Loucy (cell line): ENCODE measurements around the gene RBM33.

ENCODE experiments used
- H2AFZ ChIP-seq: fragments of 200-600 bp; sonication (generic); 2 replicates; pipeline ENCODE4 v1.6.0; 2016; ENCODE audit warnings: antibody characterized with exemption, mild to moderate bottlenecking, low read length, moderate library complexity
- H3F3A ChIP-seq: fragments of 200-600 bp; 2 replicates; pipeline ENCODE4 v1.6.0; 2016; ENCODE audit warnings: antibody characterized with exemption, low read depth, mild to moderate bottlenecking
- H3K27me3 ChIP-seq: fragments of 200-600 bp; sonication (generic); 2 replicates; pipeline ENCODE4 v1.6.1; 2014; ENCODE audit warnings: low read length, mild to moderate bottlenecking; ENCODE audit not compliant: insufficient read depth, poor library complexity, severe bottlenecking
- H3K36me3 ChIP-seq: fragments of 200-600 bp; sonication (generic); 2 replicates; pipeline ENCODE4 v1.6.1; 2016; ENCODE audit warnings: low read length; ENCODE audit not compliant: insufficient read depth
- H3K4me1 ChIP-seq: fragments of 200-600 bp; sonication (generic); 2 replicates; pipeline ENCODE4 v1.5.1; 2014; ENCODE audit warnings: low read length, mild to moderate bottlenecking; ENCODE audit not compliant: insufficient read depth, poor library complexity, severe bottlenecking
- H3K4me2 ChIP-seq: fragments of 200-600 bp; sonication (generic); 2 replicates; pipeline ENCODE4 v1.6.0; 2014; ENCODE audit warnings: antibody characterized with exemption, low read length, low read depth, mild to moderate bottlenecking; ENCODE audit not compliant: poor library complexity, severe bottlenecking
- H3K4me3 ChIP-seq: fragments of 200-600 bp; sonication (generic); 2 replicates; pipeline ENCODE4 v1.5.1; 2014; ENCODE audit warnings: low read length, mild to moderate bottlenecking, mixed read lengths; ENCODE audit not compliant: poor library complexity, severe bottlenecking
- H3K79me2 ChIP-seq: fragments of 200-600 bp; sonication (generic); 2 replicates; pipeline ENCODE4 v1.6.1; 2014; ENCODE audit warnings: low read length; ENCODE audit not compliant: insufficient read depth
- H3K9ac ChIP-seq: fragments of 200-600 bp; sonication (generic); 2 replicates; pipeline ENCODE4 v1.6.0; 2014; ENCODE audit warnings: mild to moderate bottlenecking, low read depth, low read length, moderate library complexity; ENCODE audit not compliant: poor library complexity, severe bottlenecking
- H3K9me2 ChIP-seq: fragments of 200-600 bp; sonication (generic); replicated peaks from 2 replicates; pipeline ENCODE4 v1.6.1; 2016; ENCODE audit warnings: low read depth, low read length, mixed read lengths
- H3K9me3 ChIP-seq: fragments of 200-600 bp; sonication (generic); 2 replicates; pipeline ENCODE4 v1.6.1; 2014; ENCODE audit warnings: mild to moderate bottlenecking, antibody characterized with exemption, low read length, low read depth; ENCODE audit not compliant: insufficient read depth
- H4K20me1 ChIP-seq: fragments of 200-600 bp; sonication (generic); 2 replicates; pipeline ENCODE4 v1.6.0; 2014; ENCODE audit warnings: antibody characterized with exemption, low read length, mild to moderate bottlenecking; ENCODE audit not compliant: insufficient read depth, poor library complexity, severe bottlenecking
- CTCF ChIP-seq: fragments of 200-600 bp; sonication (generic); conservative IDR thresholded peaks from 2 replicates; pipeline ENCODE4 v1.5.1; 2014; ENCODE audit warnings: mild to moderate bottlenecking, antibody characterized with exemption, low read length
- EZH2phosphoT487 ChIP-seq: fragments of 200-600 bp; IDR thresholded peaks from 2 replicates; pipeline ENCODE4 v1.6.1; 2018; ENCODE audit warnings: antibody characterized with exemption, mild to moderate bottlenecking, moderate library complexity, borderline replicate concordance

RBM33 gene

DNA sequence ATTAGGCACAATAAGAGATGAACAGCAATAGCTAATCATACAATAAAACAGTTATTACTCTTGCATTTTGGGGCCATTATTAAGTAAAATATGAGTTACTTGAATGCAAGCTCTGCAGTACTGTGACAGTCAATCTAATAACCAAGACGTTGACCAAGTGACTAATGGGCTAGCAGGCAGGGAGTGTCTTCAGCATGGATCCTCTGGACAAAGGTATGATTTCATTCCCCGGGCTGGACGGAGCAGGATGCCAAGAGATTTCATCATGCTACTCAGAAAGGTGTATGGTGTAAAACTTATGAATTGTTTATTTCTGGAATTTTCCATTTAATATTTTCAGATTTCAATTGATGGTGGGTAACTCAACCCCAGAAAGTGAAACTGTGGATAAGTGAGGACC, 86.9 kb downstream of the RBM33 start:
- H3K36me3 ChIP-seq: peaks cover 84% of the 10 kb centered on the region; the same call in 1 of the 2 replicates
- H2AFZ ChIP-seq: no peak overlapping the region
- H3K27me3 ChIP-seq: no peaks in the 10 kb centered on the region
- no peaks in the 10 kb centered on the region for H3K9me2 ChIP-seq
- no peak overlapping the region for H3K9ac ChIP-seq
- peaks cover 50% of the 10 kb centered on the region for H4K20me1 ChIP-seq
- H3F3A ChIP-seq: no peaks in the 10 kb centered on the region
- H3K4me1 ChIP-seq: no peaks in the 10 kb centered on the region
- no peaks in the 10 kb centered on the region for H3K9me3 ChIP-seq
- TF ChIP-seq EZH2phosphoT487: no peak
- no peak for TF ChIP-seq CTCF
- H3K79me2 ChIP-seq: peaks cover 83% of the 10 kb centered on the region
- H3K4me3 ChIP-seq: no peak overlapping the region
- H3K4me2 ChIP-seq: no peak overlapping the region

DNA sequence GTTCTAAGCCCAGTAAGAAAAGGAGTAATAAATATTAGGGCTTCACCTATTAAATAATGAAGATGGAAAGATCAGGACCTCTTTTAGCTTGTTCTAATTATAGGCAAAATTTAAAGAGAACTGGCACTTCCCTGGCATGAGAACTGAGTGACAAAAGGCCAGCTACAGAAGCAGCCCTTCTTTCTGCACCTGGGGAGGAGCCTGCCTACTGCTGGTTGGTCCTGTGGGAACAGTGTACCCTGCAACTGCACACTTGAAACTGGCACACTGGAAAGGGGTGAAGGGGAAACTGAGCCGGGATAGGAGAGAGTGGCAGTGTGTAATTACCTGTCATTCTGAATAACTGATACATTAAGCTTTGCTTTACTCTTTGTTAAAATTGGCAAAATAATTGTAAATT, 87.4 kb downstream of the RBM33 start:
- Histone ChIP-seq H3K4me2 (no peak overlapping the region), H3K79me2 (peaks cover 82% of the 10 kb centered on the region), H3K9me3 (no peaks in the 10 kb centered on the region), H3K4me1 (no peaks in the 10 kb centered on the region), H3F3A (no peaks in the 10 kb centered on the region), H4K20me1 (peaks cover 54% of the 10 kb centered on the region), H3K9ac (no peak overlapping the region), H3K27me3 (no peaks in the 10 kb centered on the region), H3K36me3 (peaks cover 84% of the 10 kb centered on the region), H3K4me3 (no peak overlapping the region), H2AFZ (no peak overlapping the region), H3K9me2 (no peaks in the 10 kb centered on the region)
- no peak for TF ChIP-seq EZH2phosphoT487
- no peak for TF ChIP-seq CTCF

- Histone ChIP-seq H3K36me3 (peaks cover 84% of the 10 kb centered on the region), H3K79me2 (peaks cover 82% of the 10 kb centered on the region)
Measured at GRCh38 chr7:155732286-155732685, 87.8 kb downstream of the RBM33 start.

More at GRCh38 chr7:155732286-155732685, 87.8 kb downstream of the RBM33 start:
- Histone ChIP-seq H3K4me1 (no peaks in the 10 kb centered on the region), H3K9ac (no peak overlapping the region), H2AFZ (no peak overlapping the region), H3K4me2 (no peak overlapping the region), H3K9me2 (no peaks in the 10 kb centered on the region), H3K27me3 (no peaks in the 10 kb centered on the region), H3K4me3 (no peak overlapping the region), H3K9me3 (no peaks in the 10 kb centered on the region), H3F3A (no peaks in the 10 kb centered on the region), H4K20me1 (peaks cover 52% of the 10 kb centered on the region)
- TF ChIP-seq CTCF: no peak
- TF ChIP-seq EZH2phosphoT487: no peak
